ENCODE data around the gene DEDD. TPM values are rescaled to one million over a fixed set of nuclear protein-coding genes. Genes with fewer than 3 reads are reported as not detected.
A peak's percentile ranks its signal among the peaks of the same experiment; 100 is the strongest.

Gene DEDD
- total RNA-seq, 3 donors from 2014 or later, result 28.7 to 39.0 (median 37.6) TPM

DNA sequence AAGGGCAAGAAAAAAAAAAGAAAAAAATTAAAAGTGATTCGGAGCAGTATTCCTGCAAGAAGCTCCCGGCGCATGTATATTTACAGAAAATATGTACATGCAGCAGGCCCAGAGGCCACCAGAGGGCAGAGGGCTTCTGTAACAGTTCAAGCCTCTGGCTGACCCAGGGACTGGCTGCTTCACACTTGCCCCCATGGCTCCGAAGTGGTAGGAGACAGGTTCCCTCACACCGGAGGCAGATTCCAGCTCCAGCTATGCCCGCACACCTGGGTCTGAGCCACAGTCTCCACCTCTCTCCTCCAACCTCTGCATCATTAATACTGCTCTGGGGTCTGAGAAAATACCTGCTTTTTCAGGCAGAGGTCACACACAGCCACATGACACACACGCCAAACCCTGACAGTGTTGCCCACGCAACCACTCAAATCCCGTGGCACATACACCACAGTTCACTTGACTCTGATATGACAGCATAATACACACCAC is 60.5 kb downstream of the DEDD start:
- intact Hi-C loops (cut with DNase I; ENCODE audit: low total_unique reads), result no loop called here
- DNase-seq (ENCODE audit: low spot score in 2 of 2), result peak in 1 of 2 donors; percentile 55
- TF ChIP-seq POLR2AphosphoS5 (IDR thresholded peaks at IDR 0.05) (no peak), POLR2A (IDR thresholded peaks at IDR 0.05) (no peak)
- TF ChIP-seq, protein P1, sequence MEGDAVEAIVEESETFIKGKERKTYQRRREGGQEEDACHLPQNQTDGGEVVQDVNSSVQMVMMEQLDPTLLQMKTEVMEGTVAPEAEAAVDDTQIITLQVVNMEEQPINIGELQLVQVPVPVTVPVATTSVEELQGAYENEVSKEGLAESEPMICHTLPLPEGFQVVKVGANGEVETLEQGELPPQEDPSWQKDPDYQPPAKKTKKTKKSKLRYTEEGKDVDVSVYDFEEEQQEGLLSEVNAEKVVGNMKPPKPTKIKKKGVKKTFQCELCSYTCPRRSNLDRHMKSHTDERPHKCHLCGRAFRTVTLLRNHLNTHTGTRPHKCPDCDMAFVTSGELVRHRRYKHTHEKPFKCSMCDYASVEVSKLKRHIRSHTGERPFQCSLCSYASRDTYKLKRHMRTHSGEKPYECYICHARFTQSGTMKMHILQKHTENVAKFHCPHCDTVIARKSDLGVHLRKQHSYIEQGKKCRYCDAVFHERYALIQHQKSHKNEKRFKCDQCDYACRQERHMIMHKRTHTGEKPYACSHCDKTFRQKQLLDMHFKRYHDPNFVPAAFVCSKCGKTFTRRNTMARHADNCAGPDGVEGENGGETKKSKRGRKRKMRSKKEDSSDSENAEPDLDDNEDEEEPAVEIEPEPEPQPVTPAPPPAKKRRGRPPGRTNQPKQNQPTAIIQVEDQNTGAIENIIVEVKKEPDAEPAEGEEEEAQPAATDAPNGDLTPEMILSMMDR (IDR thresholded peaks at IDR 0.05), result peak; percentile 51 to 67 (median 59)

More for the DNA sequence above, 60.5 kb downstream of the DEDD start:
- H3K36me3 ChIP-seq, result no peaks in the 10 kb centered on the region
- no peaks in the 10 kb centered on the region for H3K4me1 ChIP-seq
- no peak overlapping the region for H3K27ac ChIP-seq
- no peaks in the 10 kb centered on the region for H3K9me3 ChIP-seq
- H3K27me3 ChIP-seq, result no peaks in the 10 kb centered on the region
- no peak overlapping the region for H3K4me3 ChIP-seq

Other genes starting within 250 kb of the DEDD start
- gene ITLN1, start 247.5 kb downstream of the DEDD start, total RNA-seq, result 100 to 1,000 TPM in 1 of 3 donors, 1 to 10 TPM in 1, under 1 TPM in 1; 0.96 to 938 (median 2.0) TPM
- 10 to 100 TPM in 1 of 3 donors, not detected in 2; 10.7 TPM for gene ITLN2, start 177.9 kb downstream of the DEDD start, total RNA-seq
- gene F11R, start 111.5 kb downstream of the DEDD start, total RNA-seq, result 10 to 100 TPM; 41.1 to 74.3 (median 48.8) TPM
- gene TSTD1, start 93.7 kb downstream of the DEDD start, total RNA-seq, result 100 to 1,000 TPM in 2 of 3 donors, 10 to 100 TPM in 1; 57.3 to 217 (median 109) TPM
- gene USF1, start 86.7 kb downstream of the DEDD start, total RNA-seq, result 10 to 100 TPM; 64.5 to 70.8 (median 64.6) TPM
- 10 to 100 TPM in 1 of 3 donors, 1 to 10 TPM in 2; 5.2 to 16.5 (median 7.9) TPM for gene ARHGAP30, start 62.8 kb downstream of the DEDD start, total RNA-seq
- 10 to 100 TPM in 2 of 3 donors, not detected in 1; 28.5 to 56.3 TPM for gene NECTIN4, start 43.1 kb downstream of the DEDD start, total RNA-seq
- 1 to 10 TPM; 5.8 to 9.8 (median 8.5) TPM for gene KLHDC9, start 34.3 kb downstream of the DEDD start, total RNA-seq
- gene PFDN2, start 14.6 kb downstream of the DEDD start, total RNA-seq, result 10 to 100 TPM; 32.5 to 50.1 (median 37.0) TPM
- 10 to 100 TPM; 36.3 to 44.5 (median 37.0) TPM for gene NIT1, start 14.6 kb downstream of the DEDD start, total RNA-seq
- 10 to 100 TPM; 76.0 to 90.3 (median 87.5) TPM for gene UFC1, start 21.3 kb upstream of the DEDD start, total RNA-seq
- 10 to 100 TPM; 11.7 to 26.9 (median 24.9) TPM for gene USP21, start 26.8 kb upstream of the DEDD start, total RNA-seq
- gene PPOX, start 33.8 kb upstream of the DEDD start, total RNA-seq, result 10 to 100 TPM; 19.5 to 26.8 (median 25.2) TPM
- gene B4GALT3, start 44.8 kb upstream of the DEDD start, total RNA-seq, result 10 to 100 TPM; 23.4 to 41.3 (median 29.4) TPM
- 10 to 100 TPM in 2 of 3 donors, 1 to 10 TPM in 1; 4.8 to 85.5 (median 24.6) TPM for gene ADAMTS4, start 66.4 kb upstream of the DEDD start, total RNA-seq
- gene NDUFS2, start 69.7 kb upstream of the DEDD start, total RNA-seq, result 100 to 1,000 TPM; 102 to 129 (median 116) TPM
- gene FCER1G, start 82.6 kb upstream of the DEDD start, total RNA-seq, result 100 to 1,000 TPM in 1 of 3 donors, 10 to 100 TPM in 2; 40.3 to 153 (median 70.1) TPM
- not detected for gene APOA2, start 91.0 kb upstream of the DEDD start, total RNA-seq
- 1 to 10 TPM; 6.9 to 9.4 (median 8.2) TPM for gene TOMM40L, start 93.4 kb upstream of the DEDD start, total RNA-seq
- gene NR1I3, start 105.5 kb upstream of the DEDD start, total RNA-seq, result not detected
- gene PCP4L1, start 126.1 kb upstream of the DEDD start, total RNA-seq, result 1 to 10 TPM in 1 of 3 donors, under 1 TPM in 2; 0.32 to 2.0 (median 0.73) TPM
- gene MPZ, start 177.3 kb upstream of the DEDD start, total RNA-seq, result 1 to 10 TPM; 1.3 to 3.6 (median 3.2) TPM
- gene SDHC, start 181.7 kb upstream of the DEDD start, total RNA-seq, result 10 to 100 TPM; 18.0 to 42.4 (median 23.9) TPM
- gene CFAP126, start 235.2 kb upstream of the DEDD start, total RNA-seq, result under 1 TPM in 1 of 3 donors, not detected in 2; 0.66 TPM